Peyer's patch (tissue), 4 donors: ENCODE measurements around the gene WRAP53.

ENCODE experiments used
- CTCF ChIP-seq, 6 experiments: fragments of 450-650 bp in 4 of 6; fragments of 200-600 bp in 2 of 6; sonication (generic) in 1 of 6; IDR thresholded peaks; one replicate each; pipeline ENCODE4 v1.5.1; 2017 to 2019; ENCODE audit warnings: antibody characterized with exemption in 6 of 6, mild to moderate bottlenecking in 3 of 6, moderate library complexity in 1 of 6
- POLR2A ChIP-seq, 2 donors: fragments of 450-650 bp; IDR thresholded peaks; one replicate each; pipeline ENCODE4 v1.5.1; 2017; ENCODE audit warnings: antibody characterized with exemption in 2 of 2, mild to moderate bottlenecking in 2 of 2, moderate library complexity in 2 of 2

- TF ChIP-seq CTCF (IDR thresholded peaks at IDR 0.05) (no peak), POLR2A (IDR thresholded peaks at IDR 0.05) (no peak)
These were observed 31.8 kb downstream of the WRAP53 start for GRCh38 chr17:7720125-7720524.
